H1 (cell line): Measurements from ENCODE around the gene BTBD3. TPM values are rescaled to one million over a fixed set of nuclear protein-coding genes. Genes with fewer than 3 reads are reported as not detected.

Experiments
- CTCF ChIA-PET: fragments of 300-600 bp; sonication (Branson Sonifier 250); formaldehyde crosslinking; loops from one replicate; lab custom pipeline; 2021; ENCODE audit not compliant: partially characterized antibody; lab: Charles Lee
- POLR2A ChIA-PET: fragments of 300-600 bp; sonication (Branson Sonifier 250); formaldehyde crosslinking; loops from one replicate; lab custom pipeline; 2021; ENCODE audit warnings: inconsistent platforms; ENCODE audit not compliant: partially characterized antibody; lab: Charles Lee
- DNase-seq, 2 experiments: peaks; one replicate each; pipeline versions ENCODE4 v3.0.0 to v3.0.0-alpha.2; 2010 to 2022; ENCODE audit warnings: low spot score in 2 of 2, low read depth in 1 of 2, mixed read lengths in 1 of 2
- FAIRE-seq: peaks from 2 replicates; lab custom pipeline; 2011; peaks lifted over from hg19 to GRCh38; lab: Jason Lieb, UNC
- H2AFZ ChIP-seq: 2 replicates; pipeline ENCODE4 v1.8.1; 2012; ENCODE audit warnings: low read length, inconsistent platforms
- H2AK5ac ChIP-seq: 2 replicates; pipeline ENCODE4 v1.6.1; 2013; ENCODE audit warnings: low read depth, low read length
- H2BK120ac ChIP-seq: replicated peaks from 2 replicates; pipeline ENCODE3; 2013; ENCODE audit warnings: low read depth, low read length, inconsistent platforms
- H2BK12ac ChIP-seq: 2 replicates; pipeline ENCODE4 v1.6.1; 2013; ENCODE audit warnings: low read depth, low read length
- H2BK15ac ChIP-seq: 2 replicates; pipeline ENCODE4 v1.6.1; 2013; ENCODE audit warnings: low read length
- H2BK20ac ChIP-seq: 2 replicates; pipeline ENCODE4 v1.6.1; 2013; ENCODE audit warnings: low read length
- H2BK5ac ChIP-seq: 2 replicates; pipeline ENCODE4 v1.6.1; 2013; ENCODE audit warnings: low read depth, low read length
- H3K14ac ChIP-seq: 2 replicates; pipeline ENCODE4 v1.6.1; 2013; ENCODE audit warnings: inconsistent platforms; ENCODE audit not compliant: insufficient read length
- H3K18ac ChIP-seq: 2 replicates; pipeline ENCODE4 v1.6.1; 2013; ENCODE audit warnings: low read length; ENCODE audit errors: extremely low read depth
- H3K23ac ChIP-seq: 2 replicates; pipeline ENCODE4 v1.6.1; 2013; ENCODE audit warnings: inconsistent platforms; ENCODE audit not compliant: insufficient read length
- H3K23me2 ChIP-seq: 2 replicates; pipeline ENCODE4 v1.6.1; 2013; ENCODE audit warnings: low read depth, low read length
- H3K27ac ChIP-seq: 2 replicates; pipeline ENCODE4 v1.6.1; 2011; ENCODE audit warnings: low read depth, low read length, inconsistent platforms
- H3K27me3 ChIP-seq, 4 experiments: replicated peaks in 1 of 4; 1 replicate in 1 of 4; 2 replicates in 3 of 4; pipeline versions ENCODE4 v1.6.1 to v1.8.1; 2011 to 2013; ENCODE audit warnings: low read length in 3 of 4, mild to moderate bottlenecking in 3 of 4, inconsistent platforms in 2 of 4, mixed read lengths in 2 of 4, moderate library complexity in 1 of 4; ENCODE audit not compliant: control insufficient read depth in 3 of 4, insufficient read depth in 3 of 4; ENCODE audit errors: extremely low read depth in 1 of 4
- H3K36me3 ChIP-seq, 4 experiments: 2 replicates each; pipeline versions ENCODE4 v1.6.1 to v1.8.1; 2011 to 2013; ENCODE audit warnings: mild to moderate bottlenecking in 4 of 4, low read length in 3 of 4, moderate library complexity in 2 of 4, control low read depth in 1 of 4, inconsistent platforms in 1 of 4; ENCODE audit not compliant: insufficient read depth in 4 of 4, control insufficient read depth in 2 of 4
- H3K4ac ChIP-seq: replicated peaks from 2 replicates; pipeline ENCODE3; 2013; ENCODE audit warnings: low read length, low read depth, mixed read lengths, inconsistent platforms; ENCODE audit not compliant: insufficient read length
- H3K4me1 ChIP-seq, 4 experiments: replicated peaks in 1 of 4; 1 replicate in 1 of 4; 2 replicates in 3 of 4; pipeline versions ENCODE4 v1.6.1 to v1.8.1; 2011 to 2013; ENCODE audit warnings: low read length in 3 of 4, inconsistent platforms in 2 of 4, mixed read lengths in 1 of 4; ENCODE audit not compliant: insufficient read depth in 4 of 4, control insufficient read depth in 3 of 4
- H3K4me2 ChIP-seq, 2 experiments: 2 replicates each; pipeline versions ENCODE4 v1.6.1 to v1.8.1; 2011 to 2013; ENCODE audit warnings: low read depth in 2 of 2, low read length in 2 of 2, control low read depth in 1 of 2, inconsistent platforms in 1 of 2, mild to moderate bottlenecking in 1 of 2; ENCODE audit not compliant: insufficient read depth in 1 of 2
- H3K4me3 ChIP-seq, 4 experiments: fragments of 200-600, 300-600 bp in 1 of 4; sonication (generic), shearing (Covaris generic), sonication (Bioruptor Twin) in 1 of 4; 2 replicates each; pipeline versions ENCODE4 v1.5.1 to v1.8.1; 2011 to 2016; ENCODE audit warnings: low read length in 4 of 4, low read depth in 3 of 4, control low read depth in 2 of 4, inconsistent platforms in 2 of 4, mild to moderate bottlenecking in 2 of 4, mixed read lengths in 1 of 4, moderate library complexity in 1 of 4; ENCODE audit not compliant: insufficient read depth in 2 of 4; ENCODE audit errors: extremely low read depth in 1 of 4
- H3K56ac ChIP-seq: replicated peaks from 2 replicates; pipeline ENCODE3; 2013; ENCODE audit warnings: low read depth, mild to moderate bottlenecking, mixed read lengths, low read length, inconsistent platforms; ENCODE audit not compliant: insufficient read length
- H3K79me1 ChIP-seq: 2 replicates; pipeline ENCODE4 v1.6.1; 2013; ENCODE audit warnings: low read depth, low read length, control low read depth
- H3K79me2 ChIP-seq, 2 experiments: 2 replicates each; pipeline versions ENCODE4 v1.6.1 to v1.8.1; 2012 to 2013; ENCODE audit warnings: low read length in 2 of 2, mild to moderate bottlenecking in 2 of 2, inconsistent platforms in 1 of 2; ENCODE audit not compliant: insufficient read depth in 2 of 2, control insufficient read depth in 1 of 2
- H3K9ac ChIP-seq, 4 experiments: replicated peaks in 1 of 4; 1 replicate in 1 of 4; 2 replicates in 3 of 4; pipeline versions ENCODE4 v1.6.1 to v1.8.1; 2011 to 2013; ENCODE audit warnings: low read depth in 3 of 4, low read length in 3 of 4, control low read depth in 2 of 4, mild to moderate bottlenecking in 2 of 4, moderate library complexity in 2 of 4, inconsistent platforms in 1 of 4; ENCODE audit errors: extremely low read depth in 1 of 4
- H3K9me3 ChIP-seq, 2 experiments: 2 replicates each; pipeline versions ENCODE4 v1.6.1 to v1.8.1; 2012 to 2013; ENCODE audit warnings: mild to moderate bottlenecking in 2 of 2, moderate library complexity in 2 of 2, control low read depth in 1 of 2, inconsistent platforms in 1 of 2, low read depth in 1 of 2, low read length in 1 of 2, mixed read lengths in 1 of 2; ENCODE audit not compliant: insufficient read depth in 2 of 2
- H4K20me1 ChIP-seq, 2 experiments: replicated peaks in 1 of 2; 2 replicates each; pipeline versions ENCODE3 to v1.8.1; 2011 to 2013; ENCODE audit warnings: inconsistent platforms in 2 of 2, low read length in 2 of 2, mild to moderate bottlenecking in 1 of 2; ENCODE audit not compliant: insufficient read depth in 2 of 2, control insufficient read depth in 1 of 2
- H4K5ac ChIP-seq: 2 replicates; pipeline ENCODE4 v1.6.1; 2013; ENCODE audit warnings: low read length, low read depth, mixed read lengths, inconsistent platforms; ENCODE audit not compliant: insufficient read length
- H4K8ac ChIP-seq: 2 replicates; pipeline ENCODE4 v1.8.0; 2013; ENCODE audit warnings: mild to moderate bottlenecking, moderate library complexity, low read length, inconsistent platforms; ENCODE audit not compliant: insufficient read depth; ENCODE audit errors: extremely low read depth
- H4K91ac ChIP-seq: replicated peaks from 2 replicates; pipeline ENCODE3; 2013; ENCODE audit warnings: low read length, mixed read lengths, inconsistent platforms; ENCODE audit not compliant: insufficient read length
- CBX5 ChIP-seq: fragments of 300-800, 300-1000 bp; sonication (generic); IDR thresholded peaks from 2 replicates; pipeline ENCODE4 v1.7.1; 2016; ENCODE audit warnings: antibody characterized with exemption, low read length, low read depth
- HDAC2 ChIP-seq, 2 experiments: fragments of 300-600 bp in 1 of 2; sonication (generic) in 1 of 2; IDR thresholded peaks; 2 replicates each; pipeline ENCODE4 v1.6.1; 2011 to 2012; ENCODE audit warnings: low read depth in 2 of 2, low read length in 2 of 2, mild to moderate bottlenecking in 2 of 2, moderate library complexity in 2 of 2, borderline replicate concordance in 1 of 2, inconsistent platforms in 1 of 2
- NRF1 ChIP-seq: IDR thresholded peaks from 2 replicates; pipeline ENCODE4 v1.6.1; 2011; ENCODE audit warnings: mild to moderate bottlenecking, low read depth, low read length, improper control_type of control experiment
- RFX5 ChIP-seq: IDR thresholded peaks from 2 replicates; pipeline ENCODE4 v1.6.1; 2011; ENCODE audit warnings: low read depth, low read length, improper control_type of control experiment, borderline replicate concordance
- RXRA ChIP-seq: IDR thresholded peaks from 2 replicates; pipeline ENCODE4 v1.6.1; 2011; ENCODE audit warnings: low read depth, mild to moderate bottlenecking, low read length, moderate library complexity; ENCODE audit not compliant: insufficient read depth
- WGBS, 2 experiments: shearing (Covaris generic) in 1 of 2; methylation state at CpG; one replicate each; pipeline versions ENCODE4 v1.1.6 to v1.1.7; 2013 to 2015; ENCODE audit warnings: low lambda C conversion rate in 2 of 2, mixed read lengths in 2 of 2, inconsistent platforms in 1 of 2, low coverage in 1 of 2, missing lambda C conversion rate in 1 of 2; ENCODE audit not compliant: insufficient replicate concordance in 2 of 2, insufficient coverage in 1 of 2, insufficient read length in 1 of 2; ENCODE audit errors: extremely low coverage in 1 of 2, missing lambda C conversion rate in 1 of 2; 5-methylcytosine and 5-hydroxymethylcytosine counted together
- polyA plus RNA-seq, 7 experiments: library from polyadenylated mRNA; depleted of rRNA in 3 of 7; stranded (reverse) in 5 of 7; unstranded in 2 of 7; fragments of >200 nt in 5 of 7; fragments of 200-250 nt in 2 of 7; gene quantifications; 1 replicate in 5 of 7; 2 replicates in 1 of 7; 4 replicates in 1 of 7; pipeline versions ENCODE4 v1.2.1 to v1.2.3, GENCODE V29; 2011 to 2013; ENCODE audit warnings: missing spikeins in 2 of 7, mixed read lengths in 2 of 7
- total RNA-seq: library from RNA; stranded (reverse); fragmentation: NEBNext Ultra II Directional; extraction: Animal tissue kit (Norgen Biotek cat#: 25700); gene quantifications from 2 replicates; pipeline ENCODE4 v1.2.1, GENCODE V29; 2021

The BTBD3 gene
- total and polyA plus RNA-seq, 2 of the 8 experiments (the other 6 are each of a cell fraction or from before 2014, with no cell fraction given): 36.7 to 45.5 TPM

GRCh38 chr20:11943778-11944177 is 26.1 kb downstream of the BTBD3 start:
- Histone ChIP-seq H2BK120ac (no peak overlapping the region), H3K4ac (no peak overlapping the region), H3K4me3 (no peak overlapping the region), H3K18ac (no peak overlapping the region), H2BK20ac (no peak overlapping the region), H2AFZ (no peak overlapping the region), H3K23ac (no peak overlapping the region), H3K79me1 (no peaks in the 10 kb centered on the region), H2BK5ac (no peak overlapping the region), H4K91ac (no peak overlapping the region), H2BK12ac (no peak overlapping the region), H3K36me3 (no peaks in the 10 kb centered on the region; a peak in 1 of 8 replicates), H2AK5ac (no peak overlapping the region), H3K27me3 (no peaks in the 10 kb centered on the region), H3K23me2 (no peaks in the 10 kb centered on the region), H3K9ac (no peak overlapping the region), H3K27ac (no peak overlapping the region), H3K4me1 (no peaks in the 10 kb centered on the region), H2BK15ac (no peak overlapping the region), H3K79me2 (no peaks in the 10 kb centered on the region), H3K56ac (no peak overlapping the region), H3K4me2 (no peak overlapping the region), H4K5ac (no peak overlapping the region), H4K8ac (no peak overlapping the region), H3K9me3 (no peaks in the 10 kb centered on the region), H4K20me1 (no peaks in the 10 kb centered on the region), H3K14ac (no peak overlapping the region)
- TF ChIP-seq NRF1 (no peak), CBX5 (no peak), RFX5 (no peak), HDAC2 (IDR thresholded peaks at IDR 0.05; ENCODE audit: borderline replicate concordance in 1 of 2, low read depth in 2 of 2, low read length in 2 of 2) (no peak), RXRA (no peak)
- ChIA-PET POLR2A (no interaction called here), CTCF (interaction anchor here (0.6 to 1.3 kb wide), 3 partner anchors 13 to 268 kb away, joined by 3 to 6 read pairs (median 3); no protein-coding TSS in a partner anchor)
- DNase-seq (no peak), FAIRE-seq (no peak)
- WGBS, 2 experiments: 90% methylated on average over 6 of the region's 6 CpGs; no CpG with 5 or more reads in 1 of the 2 experiments
